ENCODE data around the gene DNAAF5.
"Not testable (repeated sequence)": the region's sequence is repeated elsewhere in the genome, so short reads cannot be mapped to it uniquely, and the experiment has no call there.

Gene DNAAF5

GRCh38 chr7:747186-747585, 20.7 kb downstream of the DNAAF5 start:
- no peak for DNase-seq (ENCODE audit: low spot score)

GRCh38 chr7:748446-748845, 21.9 kb downstream of the DNAAF5 start:
- DNase-seq (ENCODE audit: low spot score) = no peak

- DNase-seq (ENCODE audit: low spot score) = no peak
Measured at GRCh38 chr7:749140-749551, 22.6 kb downstream of the DNAAF5 start.

GRCh38 chr7:750111-750905, 23.8 kb downstream of the DNAAF5 start:
- DNase-seq (ENCODE audit: low spot score) = no peak

- DNase-seq (ENCODE audit: low spot score) = no peak
Measured at GRCh38 chr7:751826-752225, 25.3 kb downstream of the DNAAF5 start.

- DNase-seq (ENCODE audit: low spot score) = not testable (repeated sequence)
Measured at GRCh38 chr7:752256-752655, 25.8 kb downstream of the DNAAF5 start.

GRCh38 chr7:753190-753589, 26.7 kb downstream of the DNAAF5 start:
- no peak for DNase-seq (ENCODE audit: low spot score)

GRCh38 chr7:754531-755412, 28.3 kb downstream of the DNAAF5 start:
- no peak for DNase-seq (ENCODE audit: low spot score)

- DNase-seq (ENCODE audit: low spot score) = no peak
Measured at GRCh38 chr7:755413-755805, 28.9 kb downstream of the DNAAF5 start.

- DNase-seq (ENCODE audit: low spot score) = no peak
Measured at GRCh38 chr7:756231-756927, 29.9 kb downstream of the DNAAF5 start.

GRCh38 chr7:756928-757560, 30.5 kb downstream of the DNAAF5 start:
- no peak for DNase-seq (ENCODE audit: low spot score)

- DNase-seq (ENCODE audit: low spot score) = no peak
Measured at GRCh38 chr7:757741-758163, 31.3 kb downstream of the DNAAF5 start.

- DNase-seq (ENCODE audit: low spot score) = no peak
Measured at GRCh38 chr7:759569-759968, 33.1 kb downstream of the DNAAF5 start.

GRCh38 chr7:760006-760405, 33.5 kb downstream of the DNAAF5 start:
- DNase-seq (ENCODE audit: low spot score) = no peak

GRCh38 chr7:761101-761500, 34.6 kb downstream of the DNAAF5 start:
- DNase-seq (ENCODE audit: low spot score) = no peak

- DNase-seq (ENCODE audit: low spot score) = no peak
Measured at GRCh38 chr7:761631-762030, 35.1 kb downstream of the DNAAF5 start.

GRCh38 chr7:762885-763284, 36.4 kb downstream of the DNAAF5 start:
- no peak for DNase-seq (ENCODE audit: low spot score)

GRCh38 chr7:763762-764161, 37.3 kb downstream of the DNAAF5 start:
- no peak for DNase-seq (ENCODE audit: low spot score)

- no peak for DNase-seq (ENCODE audit: low spot score)
Measured at GRCh38 chr7:765383-765782, 38.9 kb downstream of the DNAAF5 start.

- peak; percentile 96 for DNase-seq (ENCODE audit: low spot score)
Measured at GRCh38 chr7:767580-767940, 41.1 kb downstream of the DNAAF5 start.

- peak; percentile 100 for DNase-seq (ENCODE audit: low spot score)
Measured at GRCh38 chr7:767941-768731, 41.6 kb downstream of the DNAAF5 start.

All from kidney tubule cell (primary cell).